Nephron (organoid): ENCODE data around the gene KCNQ1OT1.

Experiments
- H3K27ac Mint-ChIP-seq, 3 experiments: 2 replicates each; pipeline ENCODE4 v1.8.0; 2020; ENCODE audit warnings: mixed read lengths in 3 of 3, mild to moderate bottlenecking in 2 of 3, moderate library complexity in 1 of 3
- H3K27me3 Mint-ChIP-seq: 2 replicates; pipeline ENCODE4 v1.8.0; 2021; ENCODE audit warnings: low read depth, mild to moderate bottlenecking, moderate library complexity, mixed read lengths
- H3K36me3 Mint-ChIP-seq: 2 replicates; pipeline ENCODE4 v1.8.0; 2020; ENCODE audit warnings: low read depth, mixed read lengths
- H3K4me1 Mint-ChIP-seq: 2 replicates; pipeline ENCODE4 v1.8.0; 2020; ENCODE audit warnings: mixed read lengths
- H3K4me3 Mint-ChIP-seq, 3 experiments: 2 replicates each; pipeline ENCODE4 v1.8.0; 2020; ENCODE audit warnings: mild to moderate bottlenecking in 3 of 3, mixed read lengths in 3 of 3, moderate library complexity in 2 of 3
- H3K9me3 Mint-ChIP-seq: 2 replicates; pipeline ENCODE4 v1.8.0; 2020; ENCODE audit warnings: mixed read lengths
- TF ChIP-seq, protein P1 (sequence below), 3 experiments: fragments of 200-600 bp; sonication (generic); IDR thresholded peaks; one replicate each; pipeline ENCODE4 v1.5.0; 2021; ENCODE audit warnings: antibody characterized with exemption in 3 of 3; ENCODE audit not compliant: unreplicated experiment in 3 of 3

The KCNQ1OT1 gene

DNA sequence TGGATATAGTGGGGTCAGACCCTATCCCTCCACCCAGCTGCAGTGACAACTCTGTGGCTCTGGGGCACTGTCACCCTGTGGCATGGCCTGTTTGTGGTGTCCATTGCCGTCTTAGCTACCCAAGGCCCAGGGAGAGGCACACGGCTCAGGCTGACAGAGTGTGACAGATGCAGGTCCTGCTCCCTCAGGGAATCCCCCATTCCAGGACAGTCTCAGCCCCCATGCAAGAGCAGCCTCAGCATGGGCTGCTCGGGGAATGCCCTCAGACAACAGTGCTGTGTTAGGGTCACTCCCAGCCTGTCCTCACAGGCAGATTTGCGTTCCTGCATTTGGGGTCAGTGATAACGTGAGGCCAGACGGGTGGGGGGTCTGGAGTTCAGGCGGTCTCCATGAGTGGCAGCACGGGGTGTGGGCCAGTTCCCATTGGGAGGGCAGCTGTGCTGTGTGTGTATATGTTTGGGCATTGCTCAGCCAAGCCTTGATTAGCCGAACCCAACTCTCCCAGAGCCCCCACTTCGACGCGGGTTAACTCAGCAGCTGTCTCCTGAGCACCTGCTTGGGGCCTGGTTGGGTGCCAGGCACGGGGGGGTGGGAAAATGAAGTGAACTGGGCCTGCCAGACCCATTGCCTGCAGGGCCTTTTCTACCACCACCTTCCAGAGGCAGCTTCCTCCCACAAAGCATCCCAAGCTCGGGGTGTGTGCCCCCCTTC is 5.3 kb upstream of the KCNQ1OT1 start:
- H3K9me3 Mint-ChIP-seq: peaks cover 7% of the 10 kb centered on the region
- H3K4me1 Mint-ChIP-seq: peaks cover 93% of the 10 kb centered on the region
- H3K4me3 Mint-ChIP-seq: peak overlapping the region in 1 of 3 experiments; percentile 66
- peak overlapping the region; percentile 85 to 99 (median 95) for H3K27ac Mint-ChIP-seq
- TF ChIP-seq, protein P1, sequence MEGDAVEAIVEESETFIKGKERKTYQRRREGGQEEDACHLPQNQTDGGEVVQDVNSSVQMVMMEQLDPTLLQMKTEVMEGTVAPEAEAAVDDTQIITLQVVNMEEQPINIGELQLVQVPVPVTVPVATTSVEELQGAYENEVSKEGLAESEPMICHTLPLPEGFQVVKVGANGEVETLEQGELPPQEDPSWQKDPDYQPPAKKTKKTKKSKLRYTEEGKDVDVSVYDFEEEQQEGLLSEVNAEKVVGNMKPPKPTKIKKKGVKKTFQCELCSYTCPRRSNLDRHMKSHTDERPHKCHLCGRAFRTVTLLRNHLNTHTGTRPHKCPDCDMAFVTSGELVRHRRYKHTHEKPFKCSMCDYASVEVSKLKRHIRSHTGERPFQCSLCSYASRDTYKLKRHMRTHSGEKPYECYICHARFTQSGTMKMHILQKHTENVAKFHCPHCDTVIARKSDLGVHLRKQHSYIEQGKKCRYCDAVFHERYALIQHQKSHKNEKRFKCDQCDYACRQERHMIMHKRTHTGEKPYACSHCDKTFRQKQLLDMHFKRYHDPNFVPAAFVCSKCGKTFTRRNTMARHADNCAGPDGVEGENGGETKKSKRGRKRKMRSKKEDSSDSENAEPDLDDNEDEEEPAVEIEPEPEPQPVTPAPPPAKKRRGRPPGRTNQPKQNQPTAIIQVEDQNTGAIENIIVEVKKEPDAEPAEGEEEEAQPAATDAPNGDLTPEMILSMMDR (IDR thresholded peaks at IDR 0.05; ENCODE audit: unreplicated experiment in 3 of 3): no peak
- H3K27me3 Mint-ChIP-seq: no peaks in the 10 kb centered on the region
- H3K36me3 Mint-ChIP-seq: no peaks in the 10 kb centered on the region

DNA sequence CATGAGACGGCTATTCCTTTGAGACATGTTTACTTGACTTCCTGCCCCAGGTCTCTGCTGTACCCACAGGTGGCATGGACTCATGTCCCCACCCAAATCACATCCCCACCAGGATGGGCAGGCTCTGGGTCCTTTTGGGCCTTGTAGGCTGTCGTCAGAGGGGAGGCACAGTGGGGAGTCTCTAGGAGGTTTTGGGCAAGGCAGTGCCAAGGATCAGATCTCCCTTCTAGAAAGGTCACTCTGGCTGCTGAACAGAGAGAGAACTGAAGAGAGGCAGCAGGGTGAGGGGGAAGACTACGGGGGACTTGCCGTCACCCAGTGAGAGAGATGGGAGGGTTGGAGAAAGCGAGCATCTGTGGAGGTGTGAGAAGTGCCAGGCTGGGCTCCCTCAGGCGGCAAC is 4.6 kb upstream of the KCNQ1OT1 start:
- H3K4me1 Mint-ChIP-seq: peaks cover 86% of the 10 kb centered on the region

DNA sequence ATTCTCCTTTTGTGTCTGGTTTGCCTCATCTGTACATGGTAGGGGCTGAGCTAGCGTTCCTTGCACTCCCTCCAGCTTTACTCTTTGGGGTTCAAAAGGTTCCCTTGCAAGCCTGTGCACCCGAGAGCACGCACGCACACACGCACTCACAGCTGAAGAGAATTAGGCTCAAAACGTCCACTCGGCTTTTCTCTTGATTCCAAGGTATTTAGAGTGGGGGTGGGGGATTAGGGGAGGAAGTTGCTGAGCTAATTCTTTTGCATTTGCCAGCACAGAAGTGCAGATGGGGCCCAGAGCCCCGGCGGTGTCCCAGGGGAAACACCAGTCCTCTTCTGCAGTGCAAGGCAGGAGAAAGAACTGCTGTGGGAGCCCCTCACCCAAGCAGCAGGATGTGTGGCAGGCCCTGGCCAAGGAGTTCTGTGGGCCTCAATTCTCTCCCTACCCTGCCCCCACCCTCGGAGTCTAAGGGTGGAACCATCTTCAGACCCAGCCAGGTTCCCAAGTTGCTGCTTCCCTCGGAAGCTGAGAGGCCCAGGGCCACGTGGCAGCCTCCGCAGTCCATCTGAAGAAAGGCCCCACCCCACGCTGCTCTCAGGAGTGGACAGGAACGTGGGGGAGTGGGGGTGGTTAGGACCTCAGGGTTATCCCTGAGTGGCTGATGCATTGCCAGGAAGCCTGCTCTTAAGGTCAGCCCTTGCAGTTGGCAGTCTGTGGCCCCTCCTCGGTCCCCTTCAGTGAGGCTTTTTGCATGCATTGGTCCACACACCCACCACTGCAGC is 3.8 kb upstream of the KCNQ1OT1 start:
- Mint-ChIP-seq H3K4me1 (peaks cover 80% of the 10 kb centered on the region), H3K4me3 (peak overlapping the region; percentile 32 to 67 (median 59)), H3K27me3 (no peaks in the 10 kb centered on the region), H3K27ac (peak overlapping the region; percentile 85 to 99 (median 95)), H3K36me3 (no peaks in the 10 kb centered on the region), H3K9me3 (peaks cover 3% of the 10 kb centered on the region)
- TF ChIP-seq, protein P1 (IDR thresholded peaks at IDR 0.05; ENCODE audit: unreplicated experiment in 3 of 3): no peak

More for the DNA sequence above, 4.6 kb upstream of the KCNQ1OT1 start:
- H3K27me3 Mint-ChIP-seq: no peaks in the 10 kb centered on the region
- peak overlapping the region; percentile 85 to 99 (median 95) for H3K27ac Mint-ChIP-seq
- H3K36me3 Mint-ChIP-seq: no peaks in the 10 kb centered on the region
- H3K9me3 Mint-ChIP-seq: peaks cover 3% of the 10 kb centered on the region
- H3K4me3 Mint-ChIP-seq: peak overlapping the region in 2 of 3 experiments; percentile 54 to 66
- TF ChIP-seq, protein P1 (IDR thresholded peaks at IDR 0.05; ENCODE audit: unreplicated experiment in 3 of 3): no peak

DNA sequence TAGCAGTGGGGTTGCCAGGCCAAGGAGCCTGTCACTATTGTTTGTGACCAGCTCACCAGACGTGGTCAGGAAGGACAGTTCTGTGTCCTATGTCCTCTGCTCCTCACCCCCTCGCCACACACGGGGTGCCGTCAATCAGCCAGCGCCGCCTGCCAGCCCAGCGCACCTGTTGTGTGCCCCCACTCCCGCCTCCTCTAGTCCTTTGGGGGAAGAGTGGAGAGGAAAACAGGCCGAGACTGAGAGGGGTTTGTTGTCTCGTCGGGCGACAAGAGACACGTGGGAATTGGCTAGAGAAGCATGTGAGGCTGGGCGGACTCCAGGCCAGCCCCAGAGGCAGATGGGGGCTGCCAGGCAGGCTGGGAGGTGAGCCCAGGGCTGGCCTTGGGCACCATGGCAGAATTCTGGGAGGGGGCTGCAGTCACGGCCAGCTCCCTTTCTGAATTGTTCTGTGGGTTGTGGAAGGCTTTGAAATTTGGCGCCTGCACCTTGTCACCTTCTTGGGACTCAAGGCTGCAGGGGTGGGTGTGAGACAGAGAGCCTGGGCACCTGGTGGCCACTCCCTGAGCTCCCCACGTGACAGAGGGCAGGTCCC is 3.1 kb upstream of the KCNQ1OT1 start:
- TF ChIP-seq, protein P1 (IDR thresholded peaks at IDR 0.05; ENCODE audit: unreplicated experiment in 3 of 3): no peak

DNA sequence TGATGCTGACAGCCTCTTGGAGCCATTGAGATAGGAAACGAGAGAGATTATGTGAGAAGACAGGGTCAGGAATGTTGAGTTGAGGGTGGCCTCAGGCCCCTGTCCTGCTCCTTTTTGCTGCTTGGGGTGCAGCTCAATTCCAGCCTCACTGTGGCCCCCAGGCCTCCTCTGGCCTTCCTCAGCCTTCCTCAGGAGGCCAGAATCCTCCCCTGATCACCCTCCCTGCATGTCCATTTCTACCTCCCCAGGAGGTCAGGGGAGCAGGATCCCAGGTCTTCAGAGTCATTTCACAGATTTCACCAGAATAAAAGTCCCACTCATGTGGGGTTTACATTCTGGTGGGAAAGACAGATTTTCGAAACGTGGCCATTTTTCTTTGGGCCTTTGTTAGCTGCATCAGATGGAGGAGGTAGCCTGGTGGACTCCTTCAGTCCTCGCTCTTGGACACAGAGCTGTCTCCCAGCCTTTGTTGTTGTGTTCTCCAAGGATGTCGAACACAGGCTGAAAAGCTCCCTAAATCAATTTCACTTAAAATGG is 2.2 kb upstream of the KCNQ1OT1 start:
- Mint-ChIP-seq H3K9me3 (peaks cover 3% of the 10 kb centered on the region), H3K4me3 (peak overlapping the region; percentile 80 to 85 (median 82)), H3K4me1 (peaks cover 80% of the 10 kb centered on the region), H3K27me3 (no peaks in the 10 kb centered on the region), H3K36me3 (no peaks in the 10 kb centered on the region), H3K27ac (peak overlapping the region; percentile 85 to 99 (median 95))
- TF ChIP-seq, protein P1 (IDR thresholded peaks at IDR 0.05; ENCODE audit: unreplicated experiment in 3 of 3): no peak

More for the DNA sequence above, 3.1 kb upstream of the KCNQ1OT1 start:
- Mint-ChIP-seq H3K9me3 (peaks cover 3% of the 10 kb centered on the region), H3K4me1 (peaks cover 80% of the 10 kb centered on the region), H3K27me3 (no peaks in the 10 kb centered on the region), H3K27ac (peak overlapping the region; percentile 85 to 99 (median 95)), H3K36me3 (no peaks in the 10 kb centered on the region), H3K4me3 (peak overlapping the region; percentile 49 to 85 (median 70))
